Type B pancreatic cell (in vitro differentiated cells): ENCODE results near the gene TSHZ2. TPM values are rescaled to one million over a fixed set of nuclear protein-coding genes. Genes with fewer than 3 reads are reported as not detected.

Experiments used
- DNase-seq: peaks from one replicate; pipeline ENCODE4 v3.0.0; 2021; ENCODE audit warnings: mixed read lengths; ENCODE audit not compliant: unreplicated experiment; ENCODE audit errors: extremely low spot score
- H3K27ac Mint-ChIP-seq: 2 replicates; pipeline ENCODE4 v1.8.0; 2021; ENCODE audit warnings: mild to moderate bottlenecking, mixed read lengths
- H3K27me3 Mint-ChIP-seq: 2 replicates; pipeline ENCODE4 v1.8.0; 2021; ENCODE audit warnings: mixed read lengths
- H3K36me3 Mint-ChIP-seq: 2 replicates; pipeline ENCODE4 v1.8.0; 2021; ENCODE audit warnings: mixed read lengths
- H3K4me1 Mint-ChIP-seq: one replicate; pipeline ENCODE4 v1.8.0; 2021; ENCODE audit warnings: mixed read lengths; ENCODE audit not compliant: unreplicated experiment
- H3K4me3 Mint-ChIP-seq: 2 replicates; pipeline ENCODE4 v1.8.0; 2021; ENCODE audit warnings: mild to moderate bottlenecking, mixed read lengths
- H3K9me3 Mint-ChIP-seq: 2 replicates; pipeline ENCODE4 v1.8.0; 2021; ENCODE audit warnings: mixed read lengths
- CTCF ChIP-seq: fragments of 200-600 bp; sonication (generic); conservative IDR thresholded peaks from 2 replicates; pipeline ENCODE4 v1.5.0; 2021; ENCODE audit warnings: antibody characterized with exemption, mild to moderate bottlenecking
- total RNA-seq: library from RNA; stranded (reverse); gene quantifications from 2 replicates; pipeline ENCODE4 v1.2.1, GENCODE V29; 2021; ENCODE audit warnings: low replicate concordance

TSHZ2 gene
- total RNA-seq, 1 donor from 2014 or later: 45.5 TPM

- DNase-seq: no peak
- peaks cover 16% of the 10 kb centered on the region for H3K36me3 Mint-ChIP-seq
- no peaks in the 10 kb centered on the region for H3K27me3 Mint-ChIP-seq
- H3K4me1 Mint-ChIP-seq: no peaks in the 10 kb centered on the region
- H3K27ac Mint-ChIP-seq: no peak overlapping the region
- H3K9me3 Mint-ChIP-seq: peaks cover 12% of the 10 kb centered on the region
- no peak for TF ChIP-seq CTCF
- no peak overlapping the region for H3K4me3 Mint-ChIP-seq
Observed at GRCh38 chr20:53423587-53424146, 451.5 kb downstream of the TSHZ2 start.

GRCh38 chr20:53425481-53425880 lies 453.3 kb downstream of the TSHZ2 start:
- Mint-ChIP-seq H3K27me3 (no peaks in the 10 kb centered on the region), H3K4me1 (no peaks in the 10 kb centered on the region), H3K36me3 (peaks cover 12% of the 10 kb centered on the region), H3K27ac (no peak overlapping the region), H3K9me3 (peaks cover 12% of the 10 kb centered on the region), H3K4me3 (no peak overlapping the region)
- no peak for DNase-seq
- no peak for TF ChIP-seq CTCF

- no peak for DNase-seq
- H3K36me3 Mint-ChIP-seq: peaks cover 12% of the 10 kb centered on the region
- TF ChIP-seq CTCF: no peak
- peaks cover 12% of the 10 kb centered on the region for H3K9me3 Mint-ChIP-seq
- no peaks in the 10 kb centered on the region for H3K4me1 Mint-ChIP-seq
- no peak overlapping the region for H3K27ac Mint-ChIP-seq
- H3K27me3 Mint-ChIP-seq: no peaks in the 10 kb centered on the region
- H3K4me3 Mint-ChIP-seq: no peak overlapping the region
Observed at GRCh38 chr20:53425941-53426340, 453.8 kb downstream of the TSHZ2 start.

- no peaks in the 10 kb centered on the region for H3K4me1 Mint-ChIP-seq
- peaks cover 7% of the 10 kb centered on the region for H3K9me3 Mint-ChIP-seq
- H3K27me3 Mint-ChIP-seq: no peaks in the 10 kb centered on the region
- DNase-seq: no peak
- H3K36me3 Mint-ChIP-seq: peaks cover 12% of the 10 kb centered on the region
- H3K4me3 Mint-ChIP-seq: no peak overlapping the region
- no peak for TF ChIP-seq CTCF
- no peak overlapping the region for H3K27ac Mint-ChIP-seq
Observed at GRCh38 chr20:53426766-53427312, 454.7 kb downstream of the TSHZ2 start.

- Mint-ChIP-seq H3K36me3 (peaks cover 12% of the 10 kb centered on the region), H3K27ac (no peak overlapping the region), H3K9me3 (peaks cover 7% of the 10 kb centered on the region), H3K27me3 (no peaks in the 10 kb centered on the region), H3K4me1 (no peaks in the 10 kb centered on the region), H3K4me3 (no peak overlapping the region)
- no peak for DNase-seq
- no peak for TF ChIP-seq CTCF
Observed at GRCh38 chr20:53427951-53428350, 455.8 kb downstream of the TSHZ2 start.
